CD14-positive monocyte (primary cell): Measurements from ENCODE around the gene SPTBN2. TPM values are rescaled to one million over a fixed set of nuclear protein-coding genes. Genes with fewer than 3 reads are reported as not detected.

Experiments
- DNase-seq, 3 donors: peaks; one replicate each; pipeline ENCODE4 v3.0.0-alpha.2; 2011 to 2022
- H2AFZ ChIP-seq: 2 replicates; pipeline ENCODE4 v1.6.0; 2012; ENCODE audit warnings: mild to moderate bottlenecking, low read depth, low read length, inconsistent platforms; ENCODE audit not compliant: insufficient read depth, poor library complexity, severe bottlenecking
- H3K27ac ChIP-seq, 2 donors: 1 replicate in 1 of 2; 2 replicates in 1 of 2; pipeline ENCODE4 v1.5.1; 2012 to 2013; ENCODE audit warnings: low read length in 2 of 2, control low read depth in 1 of 2, inconsistent platforms in 1 of 2, low read depth in 1 of 2, mild to moderate bottlenecking in 1 of 2
- H3K27me3 ChIP-seq, 2 donors: one replicate each; pipeline versions ENCODE4 v1.6.0 to v1.6.1; 2011 to 2013; ENCODE audit warnings: low read length in 2 of 2; ENCODE audit not compliant: control insufficient read depth in 2 of 2, insufficient read depth in 2 of 2
- H3K36me3 ChIP-seq, 2 donors: replicated peaks in 1 of 2; 1 replicate in 1 of 2; 2 replicates in 1 of 2; pipeline versions ENCODE4 v1.5.1 to v1.6.1; 2012 to 2013; ENCODE audit warnings: low read length in 2 of 2, control low read depth in 1 of 2, inconsistent platforms in 1 of 2, mild to moderate bottlenecking in 1 of 2; ENCODE audit not compliant: insufficient read depth in 2 of 2, control insufficient read depth in 1 of 2
- H3K4me1 ChIP-seq, 2 donors: 1 replicate in 1 of 2; 2 replicates in 1 of 2; pipeline versions ENCODE4 v1.5.1 to v1.6.1; 2012 to 2013; ENCODE audit warnings: low read length in 2 of 2, control low read depth in 1 of 2, inconsistent platforms in 1 of 2, mild to moderate bottlenecking in 1 of 2, moderate library complexity in 1 of 2; ENCODE audit not compliant: insufficient read depth in 2 of 2, control insufficient read depth in 1 of 2
- H3K4me2 ChIP-seq: replicated peaks from 2 replicates; pipeline ENCODE3; 2012; ENCODE audit warnings: low read length, moderate library complexity, mild to moderate bottlenecking; ENCODE audit not compliant: poor library complexity, severe bottlenecking; ENCODE audit errors: extremely low read depth
- H3K4me3 ChIP-seq, 3 experiments: fragments of 200-600 bp in 1 of 3; sonication (generic) in 1 of 3; replicated peaks in 1 of 3; 1 replicate in 2 of 3; 2 replicates in 1 of 3; pipeline ENCODE4 v1.5.1; 2011 to 2013; ENCODE audit warnings: low read length in 3 of 3, mild to moderate bottlenecking in 3 of 3, control low read depth in 2 of 3, low read depth in 2 of 3, inconsistent platforms in 1 of 3, moderate library complexity in 1 of 3
- H3K79me2 ChIP-seq: 2 replicates; pipeline ENCODE4 v1.6.0; 2012; ENCODE audit warnings: mild to moderate bottlenecking, control low read depth, inconsistent platforms, low read length, moderate library complexity; ENCODE audit not compliant: insufficient read depth
- H3K9ac ChIP-seq: 2 replicates; pipeline ENCODE4 v1.6.0; 2017; ENCODE audit warnings: low read length, mild to moderate bottlenecking; ENCODE audit not compliant: insufficient read depth, poor library complexity, severe bottlenecking
- H3K9me3 ChIP-seq, 2 donors: replicated peaks in 1 of 2; 1 replicate in 1 of 2; 2 replicates in 1 of 2; pipeline versions ENCODE4 v1.5.1 to v1.6.1; 2012 to 2013; ENCODE audit warnings: low read length in 2 of 2, control low read depth in 1 of 2; ENCODE audit not compliant: control insufficient read depth in 1 of 2, insufficient read depth in 1 of 2
- H4K20me1 ChIP-seq: 2 replicates; pipeline ENCODE4 v1.6.0; 2012; ENCODE audit warnings: mild to moderate bottlenecking, low read length, control low read depth, moderate library complexity; ENCODE audit not compliant: insufficient read depth
- H3K27ac Mint-ChIP-seq, 7 donors: one replicate each; pipeline ENCODE4 v1.8.0; 2020; ENCODE audit warnings: mild to moderate bottlenecking in 7 of 7, mixed read lengths in 7 of 7, moderate library complexity in 6 of 7, inconsistent platforms in 2 of 7
- H3K27me3 Mint-ChIP-seq, 3 donors: one replicate each; pipeline ENCODE4 v1.8.0; 2021 to 2022; ENCODE audit warnings: low read depth in 3 of 3, mild to moderate bottlenecking in 3 of 3, mixed read lengths in 3 of 3, moderate library complexity in 3 of 3, inconsistent platforms in 1 of 3
- H3K36me3 Mint-ChIP-seq, 2 donors: one replicate each; pipeline ENCODE4 v1.8.0; 2020; ENCODE audit warnings: mixed read lengths in 2 of 2, inconsistent platforms in 1 of 2, mild to moderate bottlenecking in 1 of 2
- H3K4me1 Mint-ChIP-seq: one replicate; pipeline ENCODE4 v1.8.0; 2020; ENCODE audit warnings: mild to moderate bottlenecking, mixed read lengths
- H3K4me3 Mint-ChIP-seq, 2 donors: one replicate each; pipeline ENCODE4 v1.8.0; 2020; ENCODE audit warnings: mild to moderate bottlenecking in 2 of 2, mixed read lengths in 2 of 2, moderate library complexity in 1 of 2
- H3K9me3 Mint-ChIP-seq, 7 donors: one replicate each; pipeline ENCODE4 v1.8.0; 2020 to 2022; ENCODE audit warnings: mixed read lengths in 7 of 7, mild to moderate bottlenecking in 6 of 7, moderate library complexity in 6 of 7, inconsistent platforms in 2 of 7
- CTCF ChIP-seq: fragments of 200-600 bp; IDR thresholded peaks from one replicate; pipeline ENCODE4 v1.8.0; 2022; ENCODE audit warnings: antibody characterized with exemption, mild to moderate bottlenecking
- WGBS: methylation state at CpG from one replicate; pipeline ENCODE4 v1.1.5; 2013; ENCODE audit warnings: missing lambda C conversion rate; ENCODE audit not compliant: insufficient coverage; 5-methylcytosine and 5-hydroxymethylcytosine counted together
- intact Hi-C, 2 donors: fragments of 100-400 bp; cut with micrococcal nuclease; formaldehyde crosslinking; loops; one replicate each; pipeline versions ENCODE4 v1.15.0 to v1.15.1; 2023
- polyA plus RNA-seq, 3 donors: library from polyadenylated mRNA; depleted of rRNA in 1 of 3; unstranded in 2 of 3; stranded (reverse) in 1 of 3; fragments of 300-500 nt in 2 of 3; fragments of >200 nt in 1 of 3; fragmentation: Illumina TruSeq in 2 of 3; gene quantifications; 1 replicate in 2 of 3; 2 replicates in 1 of 3; pipeline ENCODE4 v1.2.3, GENCODE V29; 2012 to 2021

Gene SPTBN2
- polyA plus RNA-seq, 3 donors, result not detected

DNA sequence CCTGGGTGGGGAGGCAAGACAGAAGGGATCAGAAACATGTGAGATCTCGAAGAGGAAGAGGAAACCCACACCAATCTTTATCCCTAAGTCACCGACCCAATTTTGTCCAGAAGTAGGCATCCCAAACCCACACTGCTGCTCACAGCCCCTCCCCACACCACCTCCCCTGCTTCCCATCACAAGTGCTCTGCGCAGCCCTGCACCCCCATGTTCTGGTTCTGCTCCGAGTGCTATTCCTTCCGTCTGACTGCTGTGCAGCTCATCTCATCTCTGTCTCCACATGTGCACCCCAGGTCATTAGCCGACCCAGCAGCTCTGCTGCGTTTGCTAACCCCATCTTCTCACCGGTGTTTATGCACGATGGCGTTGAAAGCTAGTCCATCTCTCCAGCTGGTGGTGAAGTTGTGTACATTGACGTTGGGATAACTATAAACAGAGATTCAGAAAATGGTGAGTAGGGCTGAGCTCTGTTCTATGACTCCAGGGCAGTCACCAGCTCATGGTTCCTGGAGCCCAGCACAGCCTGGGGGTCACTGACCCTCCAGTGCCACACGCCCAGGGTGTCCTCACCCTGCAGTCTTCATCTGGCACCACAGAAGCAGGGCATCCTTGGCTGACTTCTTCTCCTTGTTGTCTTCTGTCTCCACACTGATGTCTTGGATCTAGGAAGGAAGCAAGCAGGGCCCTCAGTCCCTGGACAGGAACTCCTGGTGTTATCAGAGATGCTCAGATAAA lies 15.1 kb downstream of the SPTBN2 start:
- H3K4me3 Mint-ChIP-seq, result peak overlapping the region in 1 of 2 donors; percentile 44
- TF ChIP-seq CTCF, result no peak
- intact Hi-C loops, result no loop called here
- Histone ChIP-seq H3K4me1 (no peaks in the 10 kb centered on the region), H3K27ac (no peak overlapping the region), H3K79me2 (no peaks in the 10 kb centered on the region), H3K9ac (no peak overlapping the region), H3K4me2 (no peak overlapping the region), H3K9me3 (no peaks in the 10 kb centered on the region), H2AFZ (no peak overlapping the region), H3K4me3 (no peak overlapping the region), H3K36me3 (no peaks in the 10 kb centered on the region), H3K27me3 (no peaks in the 10 kb centered on the region), H4K20me1 (no peaks in the 10 kb centered on the region)
- H3K4me1 Mint-ChIP-seq, result peaks cover 12% of the 10 kb centered on the region
- 76% methylated on average over 9 of the region's 12 CpGs for WGBS
- H3K27me3 Mint-ChIP-seq, result peaks cover 2 to 10% (median 5%) of the 10 kb centered on the region in 3 donors
- no peak for DNase-seq
- peaks cover 0 to 2% (median 0%) of the 10 kb centered on the region in 7 donors for H3K9me3 Mint-ChIP-seq
- H3K36me3 Mint-ChIP-seq, result no peaks in the 10 kb centered on the region
- no peak overlapping the region for H3K27ac Mint-ChIP-seq

DNA sequence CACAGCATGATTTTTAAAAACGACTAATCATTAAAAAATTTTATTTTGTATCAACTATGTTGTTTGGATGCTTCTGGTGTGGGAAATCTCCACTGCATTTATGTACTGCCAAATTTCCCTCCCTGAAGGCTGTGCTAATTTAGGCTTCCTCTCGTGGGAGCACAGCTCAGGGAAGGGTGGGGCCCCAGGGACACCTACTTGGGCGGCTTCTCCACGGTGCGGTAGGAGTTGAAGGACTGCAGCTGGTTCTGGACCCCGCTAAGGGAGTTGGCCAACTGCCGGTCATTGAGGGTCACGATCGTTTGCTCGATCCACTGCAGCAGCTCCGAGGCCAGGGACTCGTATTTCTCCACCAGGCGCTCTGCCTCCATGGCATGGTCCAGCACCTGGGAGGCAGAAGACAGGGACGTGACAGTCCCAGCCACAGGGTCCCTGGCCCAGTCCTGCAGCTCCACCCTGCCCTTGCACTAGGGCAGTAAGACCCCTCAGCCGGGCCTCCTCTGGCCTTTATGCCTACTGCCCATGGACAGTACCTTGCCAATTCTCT lies 18.6 kb downstream of the SPTBN2 start:
- no peaks in the 10 kb centered on the region for H3K9me3 ChIP-seq
- WGBS, result 80% methylated on average over 14 of the region's 15 CpGs
- no peaks in the 10 kb centered on the region for H3K27me3 ChIP-seq
- H3K27ac ChIP-seq, result no peak overlapping the region
- intact Hi-C loops, result no loop called here
- no peak overlapping the region for H3K4me2 ChIP-seq
- H3K27ac Mint-ChIP-seq, result peak overlapping the region in 1 of 7 donors; percentile 33
- peaks cover 6 to 8% (median 6%) of the 10 kb centered on the region in 3 donors for H3K27me3 Mint-ChIP-seq
- no peak overlapping the region for H3K4me3 ChIP-seq
- H2AFZ ChIP-seq, result no peak overlapping the region
- H3K4me3 Mint-ChIP-seq, result no peak overlapping the region
- no peak for DNase-seq
- H3K79me2 ChIP-seq, result no peaks in the 10 kb centered on the region
- peaks cover 0 to 2% (median 0%) of the 10 kb centered on the region in 7 donors for H3K9me3 Mint-ChIP-seq
- no peaks in the 10 kb centered on the region for H3K4me1 ChIP-seq
- no peaks in the 10 kb centered on the region for H4K20me1 ChIP-seq
- no peaks in the 10 kb centered on the region for H3K4me1 Mint-ChIP-seq
- no peaks in the 10 kb centered on the region for H3K36me3 ChIP-seq
- no peak for TF ChIP-seq CTCF
- H3K9ac ChIP-seq, result no peak overlapping the region
- H3K36me3 Mint-ChIP-seq, result no peaks in the 10 kb centered on the region
